MCF 10A (cell line): Measurements from ENCODE around the gene SLC7A6. TPM values are rescaled to one million over a fixed set of nuclear protein-coding genes. Genes with fewer than 3 reads are reported as not detected.

ENCODE experiments used
- BruUV-seq: library from RNA; stranded (reverse); fragments of 400-500 nt; replicated peaks from 2 replicates; lab custom pipeline; 2021; lab: Mats Ljungman, UMichigan
- CTCF ChIA-PET: fragments of 300-600 bp; sonication (Branson Sonifier 250); formaldehyde crosslinking; extraction: SDS; loops from one replicate; lab custom pipeline; 2021; ENCODE audit warnings: antibody characterized with exemption, inconsistent platforms; lab: Yijun Ruan, JAX
- POLR2A ChIA-PET: fragments of 300-600, 350-650 bp; sonication (Branson Sonifier 250); formaldehyde crosslinking; extraction: SDS; loops from one replicate; lab custom pipeline; 2020; ENCODE audit warnings: antibody characterized with exemption, inconsistent platforms; lab: Yijun Ruan, JAX
- DNase-seq: peaks from one replicate; pipeline ENCODE4 v3.0.0-alpha.2; 2018; ENCODE audit not compliant: unreplicated experiment
- H3K27ac Mint-ChIP-seq: one replicate; pipeline ENCODE4 v1.8.0; 2022; ENCODE audit warnings: mild to moderate bottlenecking, low read depth, mixed read lengths; ENCODE audit not compliant: unreplicated experiment
- H3K27me3 Mint-ChIP-seq: one replicate; pipeline ENCODE4 v1.8.0; 2022; ENCODE audit warnings: mixed read lengths; ENCODE audit not compliant: insufficient read depth, unreplicated experiment
- H3K36me3 Mint-ChIP-seq: one replicate; pipeline ENCODE4 v1.8.0; 2022; ENCODE audit warnings: mild to moderate bottlenecking, moderate library complexity, mixed read lengths; ENCODE audit not compliant: insufficient read depth, unreplicated experiment
- H3K4me1 Mint-ChIP-seq: one replicate; pipeline ENCODE4 v1.8.0; 2022; ENCODE audit warnings: mixed read lengths; ENCODE audit not compliant: insufficient read depth, unreplicated experiment
- H3K4me3 Mint-ChIP-seq: one replicate; pipeline ENCODE4 v1.8.0; 2022; ENCODE audit warnings: mild to moderate bottlenecking, moderate library complexity, mixed read lengths; ENCODE audit not compliant: unreplicated experiment
- H3K9me3 Mint-ChIP-seq: one replicate; pipeline ENCODE4 v1.8.0; 2022; ENCODE audit warnings: mixed read lengths; ENCODE audit not compliant: unreplicated experiment
- CTCF ChIP-seq: fragments of 200-600 bp; IDR thresholded peaks from one replicate; pipeline ENCODE4 v1.8.0; 2022; ENCODE audit warnings: antibody characterized with exemption, mild to moderate bottlenecking; ENCODE audit not compliant: unreplicated experiment
- intact Hi-C: fragments of 100-400 bp; cut with micrococcal nuclease; formaldehyde crosslinking; loops from 2 replicates; pipeline ENCODE4 v1.14.1; 2022
- total RNA-seq: library from RNA; stranded (reverse); gene quantifications from 2 replicates; pipeline ENCODE4 v1.2.3, GENCODE V29; 2022

The SLC7A6 gene
- total RNA-seq, 1 experiment from 2014 or later, result 61.0 TPM

- Mint-ChIP-seq H3K9me3 (no peaks in the 10 kb centered on the region), H3K27me3 (no peaks in the 10 kb centered on the region), H3K4me1 (no peaks in the 10 kb centered on the region), H3K36me3 (peaks cover 68% of the 10 kb centered on the region), H3K27ac (no peak overlapping the region), H3K4me3 (no peak overlapping the region)
- intact Hi-C loops, result no loop called here
- no peak for TF ChIP-seq CTCF
- POLR2A ChIA-PET, result no interaction called here
- DNase-seq, result no peak
- no TSS peak for BruUV-seq
- CTCF ChIA-PET, result interaction anchor here (0.6 kb wide), 1 partner anchor 462 kb away, joined by 4 read pairs; no protein-coding TSS in a partner anchor
Observed at GRCh38 chr16:68345958-68346635, 81.8 kb downstream of the SLC7A6 start.

- peaks cover 60% of the 10 kb centered on the region for H3K36me3 Mint-ChIP-seq
- BruUV-seq, result no TSS peak
- H3K4me3 Mint-ChIP-seq, result no peak overlapping the region
- TF ChIP-seq CTCF, result no peak
- no peaks in the 10 kb centered on the region for H3K4me1 Mint-ChIP-seq
- H3K27ac Mint-ChIP-seq, result no peak overlapping the region
- intact Hi-C loops, result no loop called here
- DNase-seq, result no peak
- no peaks in the 10 kb centered on the region for H3K27me3 Mint-ChIP-seq
- no peaks in the 10 kb centered on the region for H3K9me3 Mint-ChIP-seq
- ChIA-PET POLR2A (no interaction called here), CTCF (interaction anchor here (0.5 to 0.6 kb wide), 2 partner anchors 114 to 463 kb away, joined by 3 to 4 read pairs; no protein-coding TSS in a partner anchor)
Observed at GRCh38 chr16:68346892-68347480, 82.7 kb downstream of the SLC7A6 start.

- no peak for TF ChIP-seq CTCF
- Mint-ChIP-seq H3K9me3 (no peaks in the 10 kb centered on the region), H3K4me1 (no peaks in the 10 kb centered on the region), H3K27me3 (no peaks in the 10 kb centered on the region), H3K4me3 (no peak overlapping the region), H3K36me3 (peaks cover 63% of the 10 kb centered on the region), H3K27ac (no peak overlapping the region)
- no peak for DNase-seq
- intact Hi-C loops, result no loop called here
- BruUV-seq, result no TSS peak
- POLR2A ChIA-PET, result no interaction called here
- CTCF ChIA-PET, result interaction anchor here (0.5 kb wide), 1 partner anchor 113 kb away, joined by 3 read pairs; no protein-coding TSS in a partner anchor
Observed at GRCh38 chr16:68347605-68348004, 83.3 kb downstream of the SLC7A6 start.

GRCh38 chr16:68348639-68349445, 84.5 kb downstream of the SLC7A6 start:
- Mint-ChIP-seq H3K4me1 (no peaks in the 10 kb centered on the region), H3K27me3 (no peaks in the 10 kb centered on the region), H3K9me3 (no peaks in the 10 kb centered on the region), H3K4me3 (no peak overlapping the region), H3K36me3 (peaks cover 60% of the 10 kb centered on the region), H3K27ac (no peak overlapping the region)
- intact Hi-C loops, result no loop called here
- TF ChIP-seq CTCF, result no peak
- no peak for DNase-seq
- BruUV-seq, result no TSS peak
- POLR2A ChIA-PET, result interaction anchor here (0.6 kb wide), 1 partner anchor 27 kb away, joined by 3 read pairs; no protein-coding TSS in a partner anchor
- CTCF ChIA-PET, result interaction anchor here (0.8 kb wide), 1 partner anchor 28 kb away, joined by 5 read pairs; no protein-coding TSS in a partner anchor
